Lower lobe of right lung (tissue), 2 donors: ENCODE measurements around the gene CDYL2. TPM values are rescaled to one million over a fixed set of nuclear protein-coding genes. Genes with fewer than 3 reads are reported as not detected.

ENCODE experiments used
- ATAC-seq, 2 donors: fragments of 200-7000 bp; cut with Tn5 transposase; one replicate each; pipeline ENCODE4 v1.9.1; 2020 to 2022; ENCODE audit warnings: mild to moderate bottlenecking in 2 of 2, moderate library complexity in 2 of 2
- DNase-seq: peaks from one replicate; pipeline ENCODE4 v3.0.0-alpha.2; 2020
- H3K27ac ChIP-seq: fragments of 200-600 bp; one replicate; pipeline ENCODE4 v1.8.0; 2022
- H3K27me3 ChIP-seq: fragments of 200-600 bp; one replicate; pipeline ENCODE4 v1.8.0; 2022; ENCODE audit warnings: low read depth
- H3K36me3 ChIP-seq: fragments of 200-600 bp; one replicate; pipeline ENCODE4 v1.8.0; 2022; ENCODE audit warnings: mild to moderate bottlenecking
- H3K4me1 ChIP-seq: fragments of 200-600 bp; one replicate; pipeline ENCODE4 v1.8.0; 2022
- H3K4me3 ChIP-seq: fragments of 200-600 bp; one replicate; pipeline ENCODE4 v1.8.0; 2022; ENCODE audit warnings: mild to moderate bottlenecking
- H3K9me3 ChIP-seq: fragments of 200-600 bp; one replicate; pipeline ENCODE4 v1.8.0; 2022
- CTCF ChIP-seq: fragments of 200-600 bp; IDR thresholded peaks from one replicate; pipeline ENCODE4 v1.8.0; 2022; ENCODE audit warnings: antibody characterized with exemption, mild to moderate bottlenecking
- intact Hi-C: fragments of 100-400 bp; cut with DNase I; formaldehyde crosslinking; loops from one replicate; pipeline ENCODE4 v1.11.0; 2022
- total RNA-seq: library from RNA; stranded (reverse); fragmentation: NEBNext Ultra II Directional; extraction: Animal tissue kit (Norgen Biotek cat#: 25700); gene quantifications from one replicate; pipeline ENCODE4 v1.2.1, GENCODE V29; 2021
- donor health status: DM: no; HTN: yes; CAD: no; lungs with severe emphysema.

The CDYL2 gene
- total RNA-seq, 1 donor from 2014 or later = 14.7 TPM

DNA sequence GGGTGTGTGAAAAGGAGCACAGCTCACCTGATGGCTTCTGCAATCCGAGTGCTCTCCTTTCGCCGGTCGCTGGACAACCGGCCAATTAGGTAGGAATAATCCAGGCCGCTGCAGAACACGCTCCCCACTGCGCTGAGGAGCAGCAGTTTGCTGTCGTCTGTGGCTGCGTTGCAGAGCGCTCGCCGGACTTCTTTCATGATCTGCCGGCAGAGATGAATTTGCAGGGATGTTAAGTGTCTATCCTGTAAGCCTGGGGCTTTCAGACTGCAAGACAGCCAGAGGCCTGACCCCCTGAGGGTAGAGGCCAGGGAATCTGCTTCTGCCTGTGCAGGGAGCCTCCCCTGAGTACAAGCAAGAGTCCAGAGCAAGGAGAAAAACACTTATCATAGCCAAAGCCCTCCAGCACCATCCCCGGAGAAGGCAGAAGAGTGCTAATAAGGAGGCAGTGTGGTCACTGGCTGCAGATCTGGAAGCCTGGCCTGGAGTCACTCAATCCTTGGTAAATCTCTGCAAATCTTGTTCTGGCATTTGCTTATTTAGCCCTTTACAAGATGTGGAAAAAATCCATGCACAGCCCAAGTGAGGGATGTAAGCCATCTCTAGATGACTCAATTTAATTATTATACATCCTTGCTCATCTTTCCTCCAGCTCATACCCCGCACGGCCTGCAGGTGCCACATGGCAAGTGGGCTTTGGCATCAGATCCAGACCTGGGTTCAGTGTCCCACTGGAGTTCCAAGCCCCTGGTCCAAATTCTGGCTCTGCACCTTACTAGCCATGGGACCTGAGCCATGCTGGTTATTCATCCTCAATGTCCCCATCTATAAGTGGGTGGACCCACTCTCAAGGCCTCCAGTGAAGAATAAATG lies 183.4 kb downstream of the CDYL2 start:
- no peak overlapping the region for H3K4me3 ChIP-seq
- peaks cover 6% of the 10 kb centered on the region for H3K9me3 ChIP-seq
- no peak overlapping the region for H3K27ac ChIP-seq
- intact Hi-C loops = no loop called here
- ATAC-seq (no peak), DNase-seq (no peak)
- no peaks in the 10 kb centered on the region for H3K4me1 ChIP-seq
- H3K36me3 ChIP-seq = peaks cover 3% of the 10 kb centered on the region
- no peak for TF ChIP-seq CTCF
- H3K27me3 ChIP-seq = no peaks in the 10 kb centered on the region

GRCh38 chr16:80619824-80620223 lies 184.6 kb downstream of the CDYL2 start:
- H3K9me3 ChIP-seq = peaks cover 2% of the 10 kb centered on the region
- DNase-seq (no peak), ATAC-seq (no peak)
- no peak overlapping the region for H3K27ac ChIP-seq
- no peak for TF ChIP-seq CTCF
- peaks cover 3% of the 10 kb centered on the region for H3K36me3 ChIP-seq
- H3K27me3 ChIP-seq = no peaks in the 10 kb centered on the region
- H3K4me1 ChIP-seq = no peaks in the 10 kb centered on the region
- intact Hi-C loops = no loop called here
- H3K4me3 ChIP-seq = no peak overlapping the region

DNA sequence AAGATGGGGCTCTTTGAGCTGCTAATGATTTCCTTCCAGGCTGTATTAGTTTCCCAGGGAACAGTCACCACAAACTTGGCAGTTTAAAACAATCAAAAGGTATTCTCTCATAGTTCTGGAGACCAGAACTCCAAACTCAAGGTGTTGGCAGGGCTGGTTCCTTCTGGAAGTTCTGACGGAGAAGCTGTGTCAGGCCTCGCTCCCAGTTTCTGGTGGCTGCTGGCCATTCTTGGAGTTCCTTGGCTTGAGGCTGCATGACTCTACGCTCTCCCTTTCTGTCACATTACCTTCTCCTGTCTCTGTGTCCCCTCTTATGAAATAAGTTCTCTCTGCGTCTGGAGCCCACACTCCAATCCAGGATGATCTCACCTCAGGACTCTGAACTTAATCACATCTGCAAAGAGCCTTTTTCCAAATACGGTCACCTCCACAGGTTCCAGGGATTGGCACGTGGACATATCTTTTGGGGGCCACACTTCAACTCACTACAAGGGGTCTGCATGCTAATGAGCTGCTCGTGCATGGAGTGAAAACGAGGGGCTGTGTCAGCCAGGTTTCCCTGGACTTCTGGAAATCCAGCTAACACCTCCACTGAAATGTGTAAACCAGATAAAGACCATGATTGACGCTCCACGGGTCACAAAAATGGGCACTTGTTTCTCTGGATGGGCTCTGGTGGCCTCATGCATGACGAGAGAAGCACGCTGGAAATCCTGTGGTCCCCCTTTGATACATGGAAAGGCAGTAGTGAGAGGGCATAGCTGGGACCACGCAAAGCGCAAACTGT lies 185.3 kb downstream of the CDYL2 start:
- H3K36me3 ChIP-seq = peaks cover 3% of the 10 kb centered on the region
- intact Hi-C loops = no loop called here
- H3K9me3 ChIP-seq = no peaks in the 10 kb centered on the region
- ATAC-seq (no peak), DNase-seq (no peak)
- no peaks in the 10 kb centered on the region for H3K4me1 ChIP-seq
- H3K27ac ChIP-seq = no peak overlapping the region
- no peaks in the 10 kb centered on the region for H3K27me3 ChIP-seq
- no peak for TF ChIP-seq CTCF
- H3K4me3 ChIP-seq = no peak overlapping the region

DNA sequence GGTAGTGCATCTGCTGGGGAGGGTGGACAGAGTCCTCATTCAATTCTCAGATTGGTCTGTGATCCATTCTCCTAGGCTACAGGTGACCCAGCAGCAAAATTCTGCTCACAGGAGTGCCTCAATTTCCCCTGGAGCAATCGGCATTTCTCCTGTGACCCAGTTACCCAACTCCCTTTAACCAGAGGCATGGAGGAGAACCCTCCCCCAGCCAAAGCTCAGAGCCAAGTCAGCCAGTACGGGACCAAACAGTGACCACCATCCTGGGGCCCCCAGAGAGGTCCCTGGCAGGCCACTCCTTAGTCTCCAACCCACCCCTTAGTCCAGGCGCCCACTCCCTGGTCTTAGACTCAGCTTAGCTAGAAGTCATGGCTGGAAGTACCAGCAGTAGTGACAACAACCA lies 188.0 kb downstream of the CDYL2 start:
- peaks cover 9% of the 10 kb centered on the region for H3K36me3 ChIP-seq
- H3K4me1 ChIP-seq = no peaks in the 10 kb centered on the region
- H3K27me3 ChIP-seq = no peaks in the 10 kb centered on the region
- intact Hi-C loops = no loop called here
- ATAC-seq (no peak), DNase-seq (no peak)
- no peak overlapping the region for H3K4me3 ChIP-seq
- TF ChIP-seq CTCF = no peak
- H3K27ac ChIP-seq = no peak overlapping the region
- no peaks in the 10 kb centered on the region for H3K9me3 ChIP-seq

GRCh38 chr16:80615735-80616134 lies 188.7 kb downstream of the CDYL2 start:
- Histone ChIP-seq H3K27me3 (no peaks in the 10 kb centered on the region), H3K36me3 (peaks cover 9% of the 10 kb centered on the region), H3K4me1 (no peaks in the 10 kb centered on the region), H3K4me3 (no peak overlapping the region), H3K27ac (no peak overlapping the region), H3K9me3 (no peaks in the 10 kb centered on the region)
- no peak for TF ChIP-seq CTCF
- intact Hi-C loops = no loop called here
- no peak for ATAC-seq
- no peak for DNase-seq
